Activated CD4-positive, alpha-beta T cell treated with anti-CD3 and anti-CD28 coated beads, Interleukin-2, amount 10 ng/mL, durations not matched to agents 24 days and 14 days (primary cell): Measurements from ENCODE around the gene KRT79. TPM values are rescaled to one million over a fixed set of nuclear protein-coding genes. Genes with fewer than 3 reads are reported as not detected.

Experiments
- DNase-seq: peaks from one replicate; pipeline ENCODE4 v3.0.0; 2022
- H3K27ac Mint-ChIP-seq: one replicate; pipeline ENCODE4 v1.8.0; 2022; ENCODE audit warnings: mild to moderate bottlenecking, mixed read lengths
- H3K27me3 Mint-ChIP-seq: one replicate; pipeline ENCODE4 v1.8.0; 2022; ENCODE audit warnings: mixed read lengths
- H3K36me3 Mint-ChIP-seq: one replicate; pipeline ENCODE4 v1.8.0; 2022; ENCODE audit warnings: low read depth, mild to moderate bottlenecking, mixed read lengths
- H3K4me1 Mint-ChIP-seq: one replicate; pipeline ENCODE4 v1.8.0; 2021; ENCODE audit warnings: mixed read lengths
- H3K4me3 Mint-ChIP-seq: one replicate; pipeline ENCODE4 v1.8.0; 2022; ENCODE audit warnings: mild to moderate bottlenecking, moderate library complexity, mixed read lengths
- H3K9me3 Mint-ChIP-seq: one replicate; pipeline ENCODE4 v1.8.0; 2021; ENCODE audit warnings: mixed read lengths
- intact Hi-C: fragments of 100-400 bp; cut with micrococcal nuclease; formaldehyde crosslinking; loops from one replicate; pipeline ENCODE4 v1.15.1; 2023
- total RNA-seq: library from RNA; stranded (reverse); gene quantifications from 2 replicates; pipeline ENCODE4 v1.2.3, GENCODE V29; 2022

KRT79 gene
- total RNA-seq, 1 donor from 2014 or later = not detected

DNA sequence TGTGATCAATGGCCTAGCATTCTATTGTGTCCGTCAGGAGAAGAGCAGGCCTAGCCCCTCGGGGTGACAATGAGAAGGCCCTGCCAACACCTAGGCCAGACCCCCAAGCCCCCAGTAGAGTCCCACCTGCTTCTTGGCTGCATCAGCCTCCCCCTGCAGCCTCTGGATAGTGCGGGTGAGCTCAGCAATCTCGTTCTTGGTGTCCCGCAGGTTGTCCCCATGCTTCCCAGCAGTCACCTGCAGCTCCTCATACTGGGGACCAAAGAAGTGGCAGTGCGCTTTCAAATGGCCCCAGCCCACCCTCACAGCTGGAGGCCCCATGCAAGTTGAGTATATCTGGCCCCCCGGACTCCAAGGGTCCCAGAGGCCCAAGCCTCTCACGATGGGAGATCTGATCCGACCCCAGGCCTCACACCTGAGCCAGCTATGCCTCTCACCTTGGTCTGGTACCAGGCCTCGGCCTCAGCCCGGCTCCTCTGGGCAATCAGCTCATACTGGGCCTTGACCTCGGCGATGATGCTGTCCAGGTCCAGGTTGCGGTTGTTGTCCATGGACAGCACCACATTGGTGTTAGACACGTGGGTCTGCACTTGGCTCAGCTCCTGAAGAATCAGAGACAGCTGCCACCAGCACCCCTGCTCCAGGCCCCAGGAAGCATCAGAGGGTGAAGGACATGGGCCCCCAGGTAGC, 10.2 kb downstream of the KRT79 start:
- Mint-ChIP-seq H3K27me3 (peaks cover 3% of the 10 kb centered on the region), H3K9me3 (no peaks in the 10 kb centered on the region)

DNA sequence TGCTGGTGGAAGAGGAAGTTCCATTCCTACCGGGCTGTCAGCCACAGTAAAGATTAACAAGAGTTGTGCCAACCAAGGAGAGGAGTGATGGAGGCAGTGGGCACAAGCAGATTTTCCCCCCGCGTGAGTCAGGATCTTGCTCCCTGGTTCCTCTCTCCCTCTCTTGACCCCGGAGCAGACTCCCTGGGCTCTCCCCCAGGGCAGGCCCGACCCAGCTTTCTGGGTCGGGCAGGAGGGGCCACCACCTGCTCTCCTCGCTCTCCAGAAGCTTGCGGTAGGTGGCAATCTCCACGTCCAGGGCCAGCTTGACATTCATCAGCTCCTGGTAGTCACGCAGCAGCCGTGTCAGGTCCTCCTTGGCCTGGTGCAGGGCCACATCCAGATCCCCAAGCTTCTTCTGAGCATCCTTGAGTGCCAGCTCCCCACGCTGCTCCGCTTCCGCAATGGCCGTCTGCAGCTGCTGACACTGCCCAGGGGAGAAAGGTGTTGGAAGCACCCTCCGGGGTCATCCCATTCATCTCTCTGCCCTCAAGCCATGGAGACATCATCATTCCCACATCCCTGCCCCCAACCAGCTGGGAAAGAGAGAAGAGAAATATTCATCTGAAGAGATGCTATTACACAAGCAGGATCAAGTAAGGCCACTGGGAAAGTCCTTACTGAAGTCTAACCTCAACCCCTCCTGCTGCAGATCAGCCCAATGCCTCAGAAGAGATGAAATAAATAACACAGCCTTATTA, 11.2 kb downstream of the KRT79 start:
- Mint-ChIP-seq H3K27me3 (peaks cover 3% of the 10 kb centered on the region), H3K27ac (no peak overlapping the region), H3K4me1 (no peaks in the 10 kb centered on the region), H3K4me3 (no peak overlapping the region), H3K9me3 (no peaks in the 10 kb centered on the region), H3K36me3 (no peaks in the 10 kb centered on the region)
- no peak for DNase-seq
- intact Hi-C loops = no loop called here

More for the DNA sequence above, 10.2 kb downstream of the KRT79 start:
- Mint-ChIP-seq H3K4me1 (peaks cover 7% of the 10 kb centered on the region), H3K4me3 (no peak overlapping the region), H3K27ac (no peak overlapping the region), H3K36me3 (no peaks in the 10 kb centered on the region)
- DNase-seq = no peak
- intact Hi-C loops = no loop called here

DNA sequence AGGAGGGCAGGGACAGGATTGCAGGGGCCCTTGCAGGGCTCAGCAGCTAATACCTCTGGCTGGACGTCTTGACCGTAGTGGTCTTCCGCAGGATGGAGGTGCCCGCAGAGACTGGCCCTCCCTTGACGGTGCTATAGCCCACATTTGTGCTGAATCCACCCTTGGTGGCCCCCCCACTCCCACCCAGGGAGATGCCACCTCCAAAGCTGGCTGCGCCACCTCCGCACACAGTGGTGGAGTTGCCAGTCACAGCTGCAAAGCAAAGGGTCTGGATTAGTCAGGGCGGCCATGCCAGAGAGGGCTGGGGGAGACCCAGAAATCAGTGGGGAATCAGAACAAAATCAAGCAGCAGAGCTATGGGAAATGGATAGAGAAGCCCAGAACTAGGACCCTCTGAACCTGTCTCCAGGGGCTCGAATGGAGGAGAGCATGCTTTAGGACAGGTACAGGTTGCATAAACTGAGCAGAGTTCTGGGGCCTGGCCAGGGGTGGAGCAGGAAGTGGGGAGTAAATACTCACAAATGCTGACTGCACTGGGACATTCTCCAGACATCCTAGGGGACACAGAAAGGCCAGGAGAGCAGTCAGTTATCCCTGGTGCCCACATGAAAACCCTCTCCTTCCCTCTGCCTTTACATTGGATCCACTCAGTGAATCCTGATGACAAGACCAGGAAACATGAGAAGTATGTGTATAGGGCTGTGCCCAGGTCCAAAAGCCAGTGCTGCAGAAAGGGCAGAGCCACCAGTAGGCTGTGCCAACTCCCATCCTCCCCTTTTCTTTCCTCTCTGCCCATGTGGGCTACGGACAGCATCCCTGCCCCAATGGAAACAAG, 12.1 kb downstream of the KRT79 start:
- H3K4me3 Mint-ChIP-seq = no peak overlapping the region
- H3K27me3 Mint-ChIP-seq = peaks cover 3% of the 10 kb centered on the region
- no peak overlapping the region for H3K27ac Mint-ChIP-seq
- no peak for DNase-seq
- H3K9me3 Mint-ChIP-seq = no peaks in the 10 kb centered on the region
- H3K36me3 Mint-ChIP-seq = no peaks in the 10 kb centered on the region
- intact Hi-C loops = no loop called here
- H3K4me1 Mint-ChIP-seq = no peaks in the 10 kb centered on the region

DNA sequence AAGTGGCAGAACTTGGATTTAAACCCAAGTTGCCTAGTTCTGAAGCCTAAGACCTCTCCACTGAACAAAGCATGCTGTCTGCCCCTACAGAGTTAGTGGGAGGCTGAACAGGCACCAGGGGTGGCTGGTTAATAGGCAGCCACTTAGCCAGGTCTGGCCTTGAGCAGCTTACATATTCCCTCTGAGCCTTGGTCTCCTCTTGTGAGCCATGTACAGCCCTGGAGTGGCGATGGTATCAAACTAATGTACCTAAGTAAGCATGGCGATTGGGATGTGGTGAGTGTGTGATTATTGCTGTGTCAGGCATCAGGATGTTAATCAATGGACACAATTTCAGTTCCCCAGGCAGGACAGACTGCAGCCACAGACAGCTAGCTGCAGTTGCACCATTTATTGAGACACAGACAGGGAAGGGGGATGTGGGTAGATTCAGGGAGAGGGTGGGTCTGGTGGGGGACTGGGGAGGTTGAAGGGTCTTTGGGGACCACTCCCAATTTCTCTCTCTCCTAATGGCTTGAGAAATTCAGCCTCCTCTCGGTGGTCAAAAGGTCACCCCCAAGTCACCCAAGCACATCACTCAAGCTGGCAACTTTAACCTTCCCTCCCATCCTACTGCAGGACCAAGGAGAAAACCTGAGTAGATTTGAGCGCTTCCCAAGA, 12.9 kb downstream of the KRT79 start:
- no peak for DNase-seq
- intact Hi-C loops = no loop called here
- Mint-ChIP-seq H3K4me1 (no peaks in the 10 kb centered on the region), H3K4me3 (no peak overlapping the region), H3K36me3 (no peaks in the 10 kb centered on the region), H3K27ac (no peak overlapping the region), H3K9me3 (no peaks in the 10 kb centered on the region), H3K27me3 (peaks cover 3% of the 10 kb centered on the region)

DNA sequence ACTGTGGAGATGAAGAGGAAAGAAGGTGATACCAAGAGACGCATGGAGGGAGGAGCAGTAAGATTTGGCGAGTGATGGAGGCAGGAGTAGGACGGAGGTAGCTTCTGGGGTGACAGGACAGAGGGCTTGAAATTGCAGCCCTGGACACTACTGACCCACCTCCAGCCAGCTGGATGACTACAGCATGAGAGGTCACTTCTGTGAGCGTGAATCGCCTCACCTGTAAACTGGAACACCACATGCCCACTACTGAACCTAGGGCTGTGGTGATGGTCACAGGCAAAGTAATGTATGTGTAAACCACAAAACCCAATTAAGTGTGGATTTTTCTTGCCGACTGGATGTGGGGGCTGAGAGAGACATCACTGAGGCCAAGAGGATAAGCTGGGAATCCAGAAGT, 13.6 kb downstream of the KRT79 start:
- intact Hi-C loops = no loop called here
- Mint-ChIP-seq H3K4me3 (no peak overlapping the region), H3K4me1 (no peaks in the 10 kb centered on the region), H3K27ac (no peak overlapping the region), H3K36me3 (no peaks in the 10 kb centered on the region), H3K9me3 (no peaks in the 10 kb centered on the region), H3K27me3 (peaks cover 3% of the 10 kb centered on the region)
- DNase-seq = no peak

DNA sequence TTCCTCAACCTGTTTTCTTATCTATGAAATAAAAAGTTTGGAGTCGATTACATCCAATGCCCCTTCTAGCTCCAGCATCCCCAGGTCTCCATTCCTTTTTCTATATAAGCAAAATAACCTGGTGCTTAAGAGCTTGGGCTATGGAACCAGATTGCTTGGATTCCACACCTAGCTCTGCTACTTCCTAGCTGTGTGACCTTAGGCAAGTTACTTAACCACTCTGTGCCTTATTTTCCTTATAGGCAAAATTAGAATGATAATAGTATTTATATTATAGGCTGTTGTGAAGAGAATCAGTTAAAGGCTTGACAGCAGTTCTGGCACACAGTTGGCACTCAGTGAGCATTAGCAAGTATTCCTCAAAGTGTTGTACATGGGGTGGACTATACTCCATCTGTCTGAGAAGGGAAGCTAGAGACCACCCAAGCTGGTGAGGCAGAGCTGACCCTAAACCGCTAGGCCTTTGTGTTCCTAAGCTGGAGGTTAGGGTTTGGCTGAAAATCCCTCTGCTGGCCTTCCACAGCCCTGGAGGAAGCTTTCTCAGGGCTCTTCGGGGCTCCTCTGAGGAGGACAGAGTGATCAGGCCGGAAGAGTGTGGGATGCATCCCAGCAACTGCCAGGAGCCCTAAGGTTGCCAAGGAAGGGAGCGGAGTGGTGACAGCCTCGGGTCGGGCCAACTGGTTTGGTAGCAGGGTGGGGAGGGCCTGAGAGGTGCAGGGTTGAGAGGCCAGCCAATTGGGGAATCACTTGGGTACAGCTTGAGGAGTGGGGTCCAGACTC, 14.2 kb downstream of the KRT79 start:
- no peaks in the 10 kb centered on the region for H3K4me1 Mint-ChIP-seq
- H3K36me3 Mint-ChIP-seq = no peaks in the 10 kb centered on the region
- no peak for DNase-seq
- H3K27ac Mint-ChIP-seq = no peak overlapping the region
- H3K9me3 Mint-ChIP-seq = no peaks in the 10 kb centered on the region
- no peak overlapping the region for H3K4me3 Mint-ChIP-seq
- intact Hi-C loops = no loop called here
- H3K27me3 Mint-ChIP-seq = peaks cover 3% of the 10 kb centered on the region

DNA sequence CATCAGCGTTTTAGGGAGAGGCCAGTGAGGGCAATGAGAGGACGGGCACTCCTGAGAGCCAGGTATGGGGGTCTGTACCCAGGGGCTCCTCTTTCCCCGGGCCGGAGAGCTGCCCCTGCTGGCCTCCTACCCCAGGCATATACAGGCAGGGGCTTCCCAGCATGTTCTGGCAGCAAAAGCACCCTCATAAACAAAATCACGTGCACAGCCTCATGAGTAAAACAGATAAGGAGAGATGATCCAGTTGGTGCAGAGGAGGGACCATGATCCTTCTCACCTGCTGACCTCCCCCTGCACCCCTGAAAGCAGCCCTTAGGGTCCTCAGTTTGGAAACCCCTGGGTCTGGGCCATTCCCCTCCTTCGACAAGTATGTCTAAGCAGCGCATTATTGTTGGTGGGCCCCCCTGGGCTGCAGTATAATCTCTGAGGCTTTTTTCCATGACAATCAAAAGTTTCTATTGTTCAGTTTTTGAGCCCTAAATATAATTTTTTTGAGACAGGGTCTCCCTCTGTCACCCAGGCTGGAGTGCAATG, 15.2 kb downstream of the KRT79 start:
- intact Hi-C loops = no loop called here
- Mint-ChIP-seq H3K27ac (no peak overlapping the region), H3K4me1 (no peaks in the 10 kb centered on the region), H3K27me3 (peaks cover 5% of the 10 kb centered on the region), H3K9me3 (no peaks in the 10 kb centered on the region), H3K4me3 (no peak overlapping the region), H3K36me3 (no peaks in the 10 kb centered on the region)
- DNase-seq = no peak

DNA sequence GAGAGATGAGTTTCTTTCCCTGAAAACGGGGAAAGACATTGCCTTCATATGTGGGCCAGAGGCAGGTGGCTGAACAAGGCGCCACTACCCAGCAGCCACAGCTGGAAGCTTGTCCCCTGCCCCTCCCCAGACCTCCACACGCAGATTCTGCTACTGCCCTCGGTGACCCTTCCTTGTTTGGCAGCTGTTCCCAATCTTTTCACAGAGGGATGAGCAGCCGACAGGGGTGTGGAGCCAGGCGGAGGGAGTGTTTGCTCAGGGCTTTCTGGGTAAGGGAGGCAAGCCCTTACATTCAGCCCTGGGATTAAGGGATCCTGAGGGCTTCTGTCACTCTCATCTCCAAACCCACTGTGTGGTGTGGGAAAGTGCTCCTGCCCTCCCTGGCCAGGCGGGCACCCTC, 15.7 kb downstream of the KRT79 start:
- Mint-ChIP-seq H3K4me1 (no peaks in the 10 kb centered on the region), H3K27me3 (peaks cover 5% of the 10 kb centered on the region), H3K36me3 (no peaks in the 10 kb centered on the region), H3K4me3 (no peak overlapping the region), H3K9me3 (no peaks in the 10 kb centered on the region), H3K27ac (no peak overlapping the region)
- no peak for DNase-seq
- intact Hi-C loops = no loop called here

DNA sequence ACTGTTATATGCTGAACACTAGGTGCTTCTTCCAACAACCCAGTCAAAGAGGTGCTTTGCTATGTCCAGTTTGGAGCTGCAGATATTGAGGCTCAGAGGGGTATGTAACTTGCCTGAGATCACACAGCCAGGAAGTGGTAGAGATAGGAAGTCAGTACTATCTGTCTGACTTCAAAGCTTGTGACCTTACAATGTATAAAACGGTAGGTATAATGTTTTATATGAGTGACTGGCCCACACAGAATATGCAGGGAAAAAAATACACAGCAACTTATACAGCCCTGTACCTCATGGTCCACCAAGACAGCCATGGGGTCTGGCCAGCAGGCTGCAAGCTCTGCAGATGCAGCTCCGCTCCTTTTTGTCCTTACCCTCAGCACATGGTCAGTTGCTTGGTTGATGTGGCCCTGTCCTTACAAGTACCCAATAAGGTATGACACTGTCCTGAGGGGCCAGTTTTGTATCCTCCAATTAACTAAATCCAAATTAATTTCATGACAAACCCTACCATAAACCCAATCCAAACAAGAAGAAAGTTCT, 16.3 kb downstream of the KRT79 start:
- Mint-ChIP-seq H3K4me1 (no peaks in the 10 kb centered on the region), H3K27me3 (peaks cover 2% of the 10 kb centered on the region), H3K9me3 (no peaks in the 10 kb centered on the region), H3K36me3 (no peaks in the 10 kb centered on the region), H3K4me3 (no peak overlapping the region), H3K27ac (no peak overlapping the region)
- intact Hi-C loops = no loop called here
- no peak for DNase-seq

DNA sequence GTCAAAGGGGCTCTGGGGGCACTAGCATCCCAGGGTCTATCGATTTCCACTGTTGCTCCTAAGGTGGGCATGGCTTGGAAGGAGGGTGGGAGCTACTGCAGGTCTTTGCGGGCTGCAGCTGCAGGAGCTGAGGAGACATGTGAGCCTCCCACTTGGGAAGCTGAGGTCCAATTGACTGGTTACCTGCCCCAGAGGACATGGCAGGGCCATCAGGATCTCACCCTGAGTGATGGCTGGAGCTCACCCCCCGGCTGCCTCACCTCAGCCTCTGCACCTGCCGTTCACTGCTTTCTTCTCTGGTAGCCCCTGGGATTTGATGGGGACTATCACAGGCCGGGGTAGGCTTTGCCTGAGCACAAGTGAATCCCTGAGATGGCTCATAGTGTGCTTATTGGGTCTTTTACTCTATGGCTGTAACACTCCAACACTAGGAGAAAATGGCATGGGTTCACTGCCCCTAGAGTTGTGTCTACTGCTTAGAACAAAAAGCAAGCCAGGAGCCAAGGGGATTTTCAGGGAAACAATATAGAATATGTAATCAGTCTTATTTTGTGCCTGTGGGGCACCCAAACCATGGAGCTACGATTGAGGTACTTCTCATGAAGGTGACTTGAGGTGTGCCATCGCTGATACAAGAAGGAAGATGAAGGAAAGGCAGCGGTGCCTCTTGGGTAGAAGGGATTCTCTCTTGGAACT, 17.0 kb downstream of the KRT79 start:
- H3K9me3 Mint-ChIP-seq = no peaks in the 10 kb centered on the region
- H3K27ac Mint-ChIP-seq = no peak overlapping the region
- intact Hi-C loops = no loop called here
- DNase-seq = no peak
- H3K4me1 Mint-ChIP-seq = no peaks in the 10 kb centered on the region
- no peak overlapping the region for H3K4me3 Mint-ChIP-seq
- H3K27me3 Mint-ChIP-seq = peaks cover 2% of the 10 kb centered on the region
- no peaks in the 10 kb centered on the region for H3K36me3 Mint-ChIP-seq

DNA sequence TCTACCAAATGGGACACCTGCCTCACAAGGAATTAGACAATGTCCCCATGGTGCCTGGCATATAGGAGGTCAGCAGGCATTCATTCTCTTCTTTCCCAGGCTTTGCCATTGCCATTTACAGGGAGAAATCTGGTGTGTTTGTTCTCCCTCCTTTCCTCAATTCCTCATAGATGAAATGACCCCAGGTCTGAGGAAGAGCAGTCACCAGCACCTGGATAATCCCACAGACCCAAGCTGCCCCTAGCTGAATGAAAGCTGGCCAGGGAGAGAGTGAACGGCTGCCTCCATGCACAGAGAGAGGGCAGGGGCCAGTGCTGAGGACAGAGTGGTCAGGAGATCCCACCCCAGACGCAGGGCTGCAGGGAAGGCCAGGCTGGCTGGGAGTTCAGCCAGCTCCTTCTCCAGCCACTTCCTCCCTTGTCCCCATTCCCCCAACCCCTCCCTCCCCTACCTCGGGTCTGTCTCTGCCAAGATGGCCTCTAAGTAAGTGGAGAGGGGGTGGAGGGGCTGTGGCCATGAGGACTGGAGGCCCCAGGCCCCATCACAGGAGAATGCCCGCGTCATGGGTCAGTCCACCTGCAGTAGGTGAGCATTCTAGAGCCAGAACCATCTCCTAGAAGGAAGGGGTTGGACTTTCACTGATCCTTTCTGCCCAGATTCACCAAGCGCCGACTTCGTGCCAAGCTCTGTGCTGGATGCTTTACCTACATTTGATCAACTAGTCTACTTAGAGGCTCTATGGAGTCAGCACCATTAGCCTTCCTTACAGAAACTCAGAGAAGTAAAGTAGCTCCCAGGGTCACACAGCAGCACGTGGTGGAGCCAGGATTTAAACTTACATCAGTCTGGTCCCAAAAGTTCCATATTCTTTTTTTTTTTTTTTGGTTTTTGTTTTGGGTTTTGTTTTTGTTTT, 18.2 kb downstream of the KRT79 start:
- Mint-ChIP-seq H3K36me3 (no peaks in the 10 kb centered on the region), H3K9me3 (no peaks in the 10 kb centered on the region), H3K27ac (no peak overlapping the region), H3K4me3 (no peak overlapping the region), H3K4me1 (no peaks in the 10 kb centered on the region), H3K27me3 (peaks cover 2% of the 10 kb centered on the region)
- no peak for DNase-seq
- intact Hi-C loops = no loop called here

DNA sequence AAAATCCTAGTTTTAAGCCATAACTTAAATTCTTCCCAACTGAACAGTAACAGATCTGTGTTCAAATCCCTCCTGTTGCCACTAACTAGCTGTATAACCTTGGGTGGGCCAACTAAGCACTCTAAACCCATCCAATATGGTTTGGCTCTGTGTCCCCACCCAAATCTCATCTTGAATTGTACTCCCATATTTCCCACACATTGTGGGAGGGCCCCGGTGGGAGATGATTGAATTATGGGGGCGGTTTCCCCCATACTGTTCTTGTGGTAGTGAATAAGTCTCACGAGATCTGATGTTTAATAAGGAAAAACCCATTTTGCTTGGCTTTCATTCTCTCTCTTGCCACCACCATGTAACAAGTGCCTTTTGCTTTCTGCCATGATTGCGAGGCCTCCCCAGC, 18.9 kb downstream of the KRT79 start:
- H3K27me3 Mint-ChIP-seq = peaks cover 5% of the 10 kb centered on the region
- no peaks in the 10 kb centered on the region for H3K9me3 Mint-ChIP-seq
- H3K4me1 Mint-ChIP-seq = no peaks in the 10 kb centered on the region
- no peak overlapping the region for H3K27ac Mint-ChIP-seq
- no peak overlapping the region for H3K4me3 Mint-ChIP-seq
- no peak for DNase-seq
- intact Hi-C loops = no loop called here
- no peaks in the 10 kb centered on the region for H3K36me3 Mint-ChIP-seq
